ENCODE data around the gene ZNF500.
A peak's percentile ranks its signal among the peaks of the same experiment; 100 is the strongest.

The ZNF500 gene

DNA sequence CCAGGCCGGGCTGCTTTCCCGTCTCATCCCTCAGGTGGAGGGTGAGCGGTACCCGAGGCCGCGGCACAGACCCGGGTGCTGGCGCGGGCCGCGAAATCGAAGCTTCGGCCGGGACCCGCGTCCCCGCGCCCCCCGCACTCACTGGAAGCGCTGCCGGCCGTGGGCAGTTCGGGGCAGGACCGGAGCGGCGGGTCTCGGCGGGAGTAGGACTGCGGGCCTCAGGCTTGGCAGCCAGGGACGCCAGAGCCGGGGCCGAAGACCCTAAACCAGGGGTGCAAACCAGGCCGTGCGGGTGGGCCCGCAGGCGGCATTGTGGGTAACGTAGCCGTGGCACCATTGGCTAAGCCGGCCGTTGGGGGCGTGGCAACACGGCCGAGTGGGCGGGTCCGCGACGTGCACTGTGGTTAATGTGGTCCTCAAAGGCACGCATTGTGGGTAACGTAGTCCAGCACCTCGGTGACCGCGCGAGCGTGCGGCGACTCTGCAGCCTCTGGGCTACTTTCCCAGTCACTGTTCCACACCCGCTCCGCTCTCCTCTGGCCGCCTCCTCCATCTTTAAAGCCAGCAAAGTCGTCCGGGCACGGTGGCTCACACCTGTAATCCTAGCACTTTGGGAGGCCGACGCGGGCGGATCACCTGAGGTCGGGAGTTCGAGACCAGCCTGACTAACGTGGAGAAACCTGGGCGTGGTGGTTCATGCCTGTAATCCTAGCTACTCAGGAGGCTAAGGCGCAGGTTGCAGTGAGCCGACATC lies at the start of gene ZNF500:
TSS of gene ZNF500 (minus strand) at position 288 of the 754 bp plus-strand sequence. CDS start 1,184 bp downstream, outside the sequence.
- DNase-seq (ENCODE audit: low read depth) = peak; percentile 92

GRCh38 chr16:4814542-4815173 lies 47.7 kb upstream of the ZNF500 start:
- DNase-seq (ENCODE audit: low read depth) = no peak

DNA sequence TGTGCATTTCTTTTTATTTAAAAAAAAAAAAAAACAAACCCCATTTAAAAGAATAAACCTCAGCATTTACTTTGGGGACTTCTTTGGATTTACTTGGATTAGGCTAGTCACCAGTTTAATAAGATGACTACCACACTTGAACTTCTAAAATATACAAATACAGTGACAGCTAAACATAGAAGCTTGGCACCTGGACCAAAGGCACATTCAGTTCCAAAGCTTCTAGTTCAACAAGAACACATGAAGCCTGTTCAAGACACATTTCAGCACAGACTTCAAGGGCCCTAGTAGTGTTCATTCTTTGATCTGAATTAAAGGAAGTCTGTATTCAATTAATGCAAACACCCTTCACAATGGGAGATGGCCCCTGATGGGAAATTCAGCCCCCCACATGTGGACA lies 47.1 kb upstream of the ZNF500 start:
- no peak for DNase-seq (ENCODE audit: low read depth)

- DNase-seq (ENCODE audit: low read depth) = no peak
Observed at GRCh38 chr16:4813251-4814003, 46.5 kb upstream of the ZNF500 start.

DNA sequence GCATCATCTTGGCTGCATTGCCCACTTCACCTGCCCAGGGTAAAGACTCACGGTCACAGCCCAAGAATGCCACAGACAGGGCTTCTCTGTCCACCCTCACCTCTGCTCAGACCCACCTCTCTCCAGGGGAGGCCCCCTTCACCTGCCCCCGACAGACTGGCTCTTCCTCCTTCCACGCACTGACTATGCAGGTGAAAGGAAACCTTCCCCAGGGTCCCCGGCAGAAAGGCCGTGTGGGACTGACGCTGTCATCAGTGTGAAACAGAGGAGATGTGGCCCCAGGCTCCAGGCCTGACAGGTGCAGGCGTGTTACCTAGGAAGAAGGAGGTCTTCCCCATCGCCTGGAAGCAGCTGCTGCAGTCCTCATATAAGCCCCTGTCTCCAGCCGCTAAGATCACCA lies 44.8 kb upstream of the ZNF500 start:
- no peak for DNase-seq (ENCODE audit: low read depth)

GRCh38 chr16:4811242-4811641 lies 44.3 kb upstream of the ZNF500 start:
- DNase-seq (ENCODE audit: low read depth) = no peak

GRCh38 chr16:4806280-4806679 lies 39.3 kb upstream of the ZNF500 start:
- DNase-seq (ENCODE audit: low read depth) = no peak

GRCh38 chr16:4805231-4805630 lies 38.3 kb upstream of the ZNF500 start:
- DNase-seq (ENCODE audit: low read depth) = no peak

- no peak for DNase-seq (ENCODE audit: low read depth)
Observed at GRCh38 chr16:4803898-4804762, 37.2 kb upstream of the ZNF500 start.

GRCh38 chr16:4803401-4803844 lies 36.5 kb upstream of the ZNF500 start:
- no peak for DNase-seq (ENCODE audit: low read depth)

DNA sequence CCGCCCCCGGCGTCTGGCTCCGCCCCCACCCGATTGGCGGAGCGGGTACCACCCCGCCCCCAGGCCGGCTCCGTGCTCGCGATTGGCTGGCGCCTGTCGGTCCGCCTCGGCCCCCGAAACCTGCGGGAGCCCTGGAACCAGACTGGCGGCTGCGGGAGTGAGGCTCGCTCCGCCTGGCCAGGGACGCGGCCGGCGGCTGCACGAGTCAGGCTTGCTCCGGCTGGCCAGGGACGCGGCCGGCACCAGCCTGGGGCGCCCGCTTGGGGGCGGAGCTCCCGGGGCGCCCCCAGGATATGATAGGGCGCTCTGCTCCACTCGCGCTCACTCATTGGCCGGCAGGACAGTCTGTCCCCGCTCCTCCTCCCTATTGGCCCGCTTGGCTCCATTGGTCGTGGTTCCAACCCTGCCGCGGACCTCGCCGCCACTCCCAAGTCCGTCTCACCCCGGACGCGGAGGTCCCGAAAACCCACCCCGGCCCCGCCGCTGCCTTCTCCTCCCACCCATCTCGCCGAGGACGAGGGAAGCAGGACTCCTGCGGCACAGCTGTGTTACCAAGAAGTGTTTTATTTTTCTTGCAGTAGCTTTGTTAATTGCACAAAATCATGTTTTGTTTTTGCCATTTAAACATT lies 35.8 kb upstream of the ZNF500 start:
- peak; percentile 79 for DNase-seq (ENCODE audit: low read depth)

DNA sequence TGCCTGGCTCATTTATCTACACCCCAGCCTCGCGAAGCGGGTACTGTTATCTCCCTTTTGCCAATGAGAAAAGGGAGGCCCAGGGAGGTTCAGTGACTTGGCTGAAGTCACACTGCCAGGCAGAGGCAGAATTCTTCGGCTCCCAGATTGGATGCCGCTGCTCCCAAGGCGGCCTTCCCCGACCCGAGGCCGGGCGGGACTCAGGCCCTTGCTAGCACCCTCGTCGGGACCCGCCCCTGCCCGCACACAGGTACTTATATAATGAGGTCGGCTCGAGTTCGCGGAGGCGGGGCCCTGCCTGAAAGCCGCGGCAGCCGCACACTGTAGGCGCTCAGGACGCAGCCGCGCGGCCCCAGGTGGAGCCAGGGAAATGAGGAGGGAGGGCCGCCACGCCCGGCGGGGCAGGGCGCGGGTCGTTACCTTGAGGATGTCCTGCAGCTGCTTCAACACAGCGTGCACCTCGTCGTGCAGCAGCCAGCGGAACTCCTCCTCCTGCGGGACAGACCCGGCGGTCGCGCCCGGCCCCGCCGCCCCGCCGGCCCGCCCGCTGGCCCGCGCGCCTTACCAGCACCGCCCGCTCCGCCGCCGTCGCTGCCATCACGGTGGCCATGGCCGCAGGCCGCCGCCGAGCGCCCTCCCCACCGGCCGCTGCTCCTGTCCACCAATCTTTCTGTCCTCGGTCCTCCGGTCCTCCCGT lies 35.1 kb upstream of the ZNF500 start, which contains the start of gene ROGDI:
TSS of gene ROGDI (minus strand) at position 672 of the 697 bp plus-strand sequence. CDS start at position 610, 62 bp downstream.
- no peak for DNase-seq (ENCODE audit: low read depth)

DNA sequence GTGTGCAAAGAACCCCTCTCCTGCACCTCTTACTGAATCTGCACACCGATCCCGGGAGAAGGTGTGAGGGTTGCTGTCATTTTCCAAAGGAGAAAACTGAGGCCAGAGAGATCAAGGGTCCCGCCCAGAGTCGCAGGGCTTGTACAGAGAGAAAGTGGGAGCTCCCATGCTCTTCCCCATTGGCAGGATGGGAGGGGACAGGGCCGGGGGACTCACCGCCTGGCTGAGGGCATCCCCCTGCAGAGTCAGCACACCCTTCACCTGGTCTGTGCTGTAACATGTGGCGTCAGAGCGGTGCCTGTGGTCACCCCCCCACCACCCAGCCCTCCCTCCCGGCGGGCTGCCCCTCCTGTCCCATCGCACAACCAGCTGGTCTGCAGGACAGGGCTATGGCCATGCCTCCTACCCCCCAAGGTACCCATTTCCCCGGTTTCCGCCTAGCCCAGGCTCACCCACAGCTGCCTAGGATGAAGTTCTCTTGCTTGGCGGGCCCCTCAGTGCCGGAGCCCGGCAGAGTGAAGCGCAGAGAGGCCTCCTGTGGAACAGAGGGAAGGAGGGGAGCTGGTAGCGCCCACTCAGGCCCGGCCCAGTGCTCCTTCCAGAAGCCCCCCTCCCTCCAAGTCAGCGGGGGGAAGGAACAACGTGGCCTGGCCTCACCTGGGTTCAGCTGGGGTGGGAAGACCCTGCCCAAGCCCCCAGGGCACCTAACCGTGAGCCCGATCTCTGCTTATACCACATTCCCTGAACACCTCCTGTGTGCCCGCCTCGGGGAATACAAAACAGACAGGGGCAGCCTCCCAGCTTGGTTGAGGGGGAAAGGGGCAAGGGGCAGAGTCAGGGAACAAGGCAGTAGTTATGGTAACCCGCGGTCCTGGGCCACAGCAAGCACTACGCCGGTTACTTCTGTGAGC lies 34.3 kb upstream of the ZNF500 start:
- DNase-seq (ENCODE audit: low read depth) = no peak

DNA sequence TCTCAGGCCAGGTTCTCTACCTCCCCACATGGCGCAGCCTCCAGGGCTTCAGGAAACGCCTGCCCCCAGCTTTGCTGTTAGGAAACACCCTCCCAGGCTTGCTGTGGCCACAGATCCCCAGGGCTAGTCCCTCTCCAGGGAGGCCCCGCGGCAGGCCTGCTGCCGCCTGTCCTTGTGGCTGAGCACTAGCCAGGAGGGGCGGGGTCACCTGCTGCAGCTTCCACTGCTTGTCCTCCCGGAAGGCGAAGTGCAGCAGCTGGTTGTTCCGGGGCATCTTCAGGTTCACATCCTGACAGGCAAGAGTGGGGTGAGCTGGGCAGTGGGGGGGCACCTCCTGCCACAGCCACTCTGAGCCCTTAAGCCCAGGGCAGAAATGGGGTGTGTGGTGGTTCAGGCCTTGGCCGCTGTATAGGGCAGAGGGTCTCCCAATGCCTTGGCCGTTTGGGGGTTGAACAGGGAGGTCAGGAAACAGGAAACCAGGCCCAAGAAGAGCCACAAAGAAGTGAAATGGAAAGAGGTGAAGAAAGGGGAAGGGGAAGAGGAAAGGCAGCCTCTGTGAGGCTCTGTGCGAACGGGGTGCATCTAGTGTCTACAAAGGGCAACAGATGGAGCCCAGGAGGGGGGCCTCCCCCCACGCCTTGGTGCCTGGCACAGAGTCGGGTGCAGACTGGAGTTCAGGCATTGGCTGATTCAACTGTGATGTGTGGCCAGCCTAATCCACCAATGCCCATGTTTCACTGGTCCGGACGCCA lies 33.5 kb upstream of the ZNF500 start:
- no peak for DNase-seq (ENCODE audit: low read depth)

- no peak for DNase-seq (ENCODE audit: low read depth)
Observed at GRCh38 chr16:4799171-4799855, 32.4 kb upstream of the ZNF500 start.

GRCh38 chr16:4798456-4798855 lies 31.5 kb upstream of the ZNF500 start:
- DNase-seq (ENCODE audit: low read depth) = no peak

DNA sequence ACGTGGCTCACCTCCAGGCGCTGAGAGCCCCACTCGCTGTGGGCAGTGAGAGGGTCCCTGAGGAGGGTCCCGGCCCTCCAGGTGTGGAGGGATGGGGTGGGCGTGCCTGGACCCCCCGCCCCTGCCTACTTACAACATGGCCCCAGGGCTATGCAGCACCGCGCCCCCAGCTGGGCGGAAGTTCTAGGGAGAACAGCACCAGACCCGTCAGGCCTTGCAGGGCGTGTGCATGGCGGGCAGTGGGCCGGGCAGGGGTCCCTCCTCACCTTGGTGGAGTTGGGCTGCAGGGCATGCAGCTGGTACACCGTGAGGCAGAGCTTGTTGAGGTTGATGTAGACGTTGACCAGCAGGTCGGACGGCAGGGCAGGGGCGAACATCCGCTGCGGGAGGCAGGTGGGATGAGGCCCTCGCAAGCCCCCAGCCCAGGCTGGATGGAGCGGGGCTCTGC lies 30.9 kb upstream of the ZNF500 start:
- no peak for DNase-seq (ENCODE audit: low read depth)
